ENCODE data around the gene MCEMP1.

MCEMP1 gene

DNA sequence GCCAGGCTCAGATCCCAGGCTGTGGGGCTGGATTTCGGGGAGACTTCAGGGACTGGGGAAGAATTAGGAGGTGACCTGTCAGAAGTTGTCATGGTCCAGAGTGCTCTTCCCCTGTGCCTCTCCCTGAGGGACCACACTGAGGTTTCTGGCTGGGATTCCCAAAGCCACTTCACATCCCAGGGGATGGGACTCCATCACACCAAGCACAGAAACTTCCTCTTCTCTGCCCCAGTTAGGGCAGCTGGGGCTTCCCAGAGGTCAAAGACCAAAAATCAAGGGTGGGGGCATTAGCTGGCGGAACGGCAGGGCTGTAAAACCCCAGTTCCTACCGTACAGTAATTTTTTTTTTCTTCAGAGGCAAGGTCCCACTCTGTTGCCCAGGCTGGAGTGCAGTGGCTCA is 17.6 kb downstream of the MCEMP1 start:
- no peak overlapping the region for H3K4me3 ChIP-seq (ENCODE audit: low read depth in 1 of 2, low read length in 2 of 2)
- no peaks in the 10 kb centered on the region for H3K36me3 ChIP-seq (ENCODE audit: control insufficient read depth in 1 of 2, insufficient read depth in 2 of 2, low read length in 2 of 2)
- no peaks in the 10 kb centered on the region for H3K9me3 ChIP-seq (ENCODE audit: control insufficient read depth in 1 of 2, low read length in 2 of 2)
- no peak overlapping the region for H3K27ac ChIP-seq (ENCODE audit: low read depth, low read length)
- H3K4me1 ChIP-seq (ENCODE audit: control insufficient read depth in 1 of 2, insufficient read depth in 2 of 2, low read length in 2 of 2) = no peaks in the 10 kb centered on the region
- peaks cover 3 to 4% of the 10 kb centered on the region in 2 donors for H3K27me3 ChIP-seq (ENCODE audit: control insufficient read depth in 1 of 2, insufficient read depth in 2 of 2, low read length in 2 of 2)
- no peak overlapping the region for H3K9ac ChIP-seq (ENCODE audit: low read depth in 1 of 2, low read length in 2 of 2)

DNA sequence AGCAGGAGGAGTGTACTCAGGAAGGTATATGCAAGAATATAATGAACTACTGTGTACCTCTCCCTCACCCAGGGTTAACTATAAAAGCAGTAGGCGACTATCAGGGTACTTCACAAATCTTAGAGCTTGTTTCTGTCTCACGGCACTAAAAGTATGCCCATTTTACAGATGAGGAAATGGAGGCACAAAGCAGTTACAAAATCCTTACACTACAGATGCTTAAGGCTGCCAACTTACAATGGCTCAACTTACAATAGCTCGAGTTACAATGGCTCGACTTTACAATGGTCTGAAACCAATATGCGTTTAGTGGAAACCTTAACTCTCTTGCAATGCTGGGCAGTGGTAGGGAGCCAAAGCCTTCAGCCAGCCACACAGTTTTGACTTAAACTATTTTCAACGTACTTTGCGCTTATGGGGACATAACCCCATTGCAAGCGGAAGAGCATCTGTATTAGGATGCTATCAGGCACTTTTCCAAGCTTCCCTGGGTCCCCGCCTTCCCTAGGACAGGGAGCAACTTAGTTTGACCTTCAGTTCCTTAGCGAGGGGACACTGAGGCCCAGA is 20.9 kb downstream of the MCEMP1 start:
- H3K27ac ChIP-seq (ENCODE audit: low read depth, low read length) = no peak overlapping the region
- H3K9me3 ChIP-seq (ENCODE audit: control insufficient read depth in 1 of 2, low read length in 2 of 2) = no peaks in the 10 kb centered on the region
- H3K36me3 ChIP-seq (ENCODE audit: control insufficient read depth in 1 of 2, insufficient read depth in 2 of 2, low read length in 2 of 2) = no peaks in the 10 kb centered on the region
- H3K9ac ChIP-seq (ENCODE audit: low read depth in 1 of 2, low read length in 2 of 2) = no peak overlapping the region
- H3K4me3 ChIP-seq (ENCODE audit: low read depth in 1 of 2, low read length in 2 of 2) = no peak overlapping the region
- H3K27me3 ChIP-seq (ENCODE audit: control insufficient read depth in 1 of 2, insufficient read depth in 2 of 2, low read length in 2 of 2) = peaks cover 4 to 7% of the 10 kb centered on the region in 2 donors
- no peaks in the 10 kb centered on the region for H3K4me1 ChIP-seq (ENCODE audit: control insufficient read depth in 1 of 2, insufficient read depth in 2 of 2, low read length in 2 of 2)

DNA sequence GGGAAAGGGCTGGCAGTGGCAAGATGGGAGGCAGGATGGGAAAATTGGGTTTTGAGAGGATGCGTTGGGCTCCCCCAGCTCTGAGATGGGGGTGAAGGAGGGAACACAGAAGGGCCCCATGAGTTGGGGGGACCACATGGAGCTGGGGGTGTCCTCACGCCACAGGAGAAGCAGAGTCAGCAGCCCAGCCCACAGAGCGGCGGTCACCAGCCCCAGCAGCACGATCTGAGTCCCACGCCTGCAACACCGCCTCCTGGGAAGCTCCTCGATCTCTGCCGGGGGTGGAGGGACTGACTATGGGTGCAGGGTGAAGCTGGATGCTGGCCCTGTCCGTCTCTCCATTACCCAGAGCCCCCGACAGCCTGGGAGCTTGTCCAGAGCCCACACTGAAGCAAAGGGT is 21.7 kb downstream of the MCEMP1 start:
- Histone ChIP-seq H3K27ac (ENCODE audit: low read depth, low read length) (no peak overlapping the region), H3K9ac (ENCODE audit: low read depth in 1 of 2, low read length in 2 of 2) (no peak overlapping the region), H3K4me3 (ENCODE audit: low read depth in 1 of 2, low read length in 2 of 2) (no peak overlapping the region), H3K4me1 (ENCODE audit: control insufficient read depth in 1 of 2, insufficient read depth in 2 of 2, low read length in 2 of 2) (no peaks in the 10 kb centered on the region), H3K9me3 (ENCODE audit: control insufficient read depth in 1 of 2, low read length in 2 of 2) (no peaks in the 10 kb centered on the region), H3K27me3 (ENCODE audit: control insufficient read depth in 1 of 2, insufficient read depth in 2 of 2, low read length in 2 of 2) (peaks cover 4 to 7% of the 10 kb centered on the region in 2 donors), H3K36me3 (ENCODE audit: control insufficient read depth in 1 of 2, insufficient read depth in 2 of 2, low read length in 2 of 2) (no peaks in the 10 kb centered on the region)

DNA sequence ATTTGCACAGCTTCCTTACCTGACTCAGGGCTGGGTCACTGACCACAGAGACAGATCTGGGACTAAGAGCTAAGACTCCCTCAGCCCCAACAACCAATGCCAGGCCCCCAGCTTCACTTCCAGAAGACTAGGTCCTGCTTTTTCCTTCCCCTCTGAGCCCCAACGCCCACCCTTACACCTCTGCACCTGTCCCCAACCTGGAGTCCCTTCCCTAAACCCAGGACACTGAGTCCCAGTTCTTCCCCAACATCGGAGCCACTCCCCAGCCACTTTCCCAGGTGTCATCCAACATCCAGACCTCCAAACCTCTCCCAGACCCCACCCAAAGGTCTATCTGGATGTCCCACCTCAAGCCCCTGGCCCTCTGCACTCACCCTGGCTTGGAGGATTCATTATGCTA is 22.1 kb downstream of the MCEMP1 start:
- Histone ChIP-seq H3K36me3 (ENCODE audit: control insufficient read depth in 1 of 2, insufficient read depth in 2 of 2, low read length in 2 of 2) (no peaks in the 10 kb centered on the region), H3K4me1 (ENCODE audit: control insufficient read depth in 1 of 2, insufficient read depth in 2 of 2, low read length in 2 of 2) (no peaks in the 10 kb centered on the region), H3K4me3 (ENCODE audit: low read depth in 1 of 2, low read length in 2 of 2) (no peak overlapping the region), H3K9ac (ENCODE audit: low read depth in 1 of 2, low read length in 2 of 2) (no peak overlapping the region), H3K27me3 (ENCODE audit: control insufficient read depth in 1 of 2, insufficient read depth in 2 of 2, low read length in 2 of 2) (peaks cover 4 to 7% of the 10 kb centered on the region in 2 donors), H3K27ac (ENCODE audit: low read depth, low read length) (no peak overlapping the region), H3K9me3 (ENCODE audit: control insufficient read depth in 1 of 2, low read length in 2 of 2) (no peaks in the 10 kb centered on the region)

DNA sequence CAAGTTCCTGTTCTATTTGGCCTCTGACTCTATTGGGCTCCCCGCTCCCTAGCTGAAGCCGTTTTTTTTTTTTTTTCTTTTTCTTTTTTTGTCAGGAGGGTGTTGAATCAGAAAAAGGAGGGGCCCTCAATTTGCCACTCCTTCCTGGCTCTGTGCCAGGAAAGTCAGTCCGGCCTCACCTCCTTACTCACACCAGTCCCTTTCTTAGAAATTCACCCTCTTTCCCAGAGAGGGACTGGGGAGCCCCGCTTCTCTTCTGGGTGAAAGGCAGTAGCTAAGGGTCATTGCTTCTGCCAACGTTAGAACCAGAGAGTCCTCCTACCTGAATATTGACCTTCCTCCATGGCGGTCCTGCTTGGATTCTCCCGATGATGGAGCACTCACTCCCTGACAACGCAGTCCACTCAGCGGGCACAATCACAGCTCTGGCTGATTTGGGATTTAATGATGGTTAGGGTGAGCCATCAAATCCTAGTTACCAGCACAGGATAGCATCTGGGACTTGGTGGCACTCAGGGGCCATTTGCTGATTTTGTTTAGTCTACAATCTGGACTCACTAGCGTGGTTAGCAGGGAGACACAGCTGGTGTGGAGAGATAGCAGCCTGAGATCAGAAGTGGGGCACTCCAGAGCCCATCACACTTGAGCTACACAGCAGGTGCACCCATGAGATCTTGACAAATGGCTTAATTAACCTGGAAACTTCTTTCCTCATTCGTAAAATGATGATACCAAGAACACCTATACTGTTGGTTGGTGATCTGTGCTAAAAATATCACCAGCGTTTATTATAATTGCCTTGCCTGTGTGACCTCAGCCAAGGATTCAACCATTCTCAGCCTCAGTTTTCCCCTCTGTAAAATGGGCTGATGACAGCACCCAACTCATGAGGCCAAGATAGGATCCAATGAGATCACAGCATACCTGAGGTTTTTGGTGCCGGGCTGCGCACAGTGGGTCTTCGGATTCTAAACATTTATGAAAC is 22.8 kb downstream of the MCEMP1 start:
- H3K4me3 ChIP-seq (ENCODE audit: low read depth in 1 of 2, low read length in 2 of 2) = no peak overlapping the region
- no peak overlapping the region for H3K9ac ChIP-seq (ENCODE audit: low read depth in 1 of 2, low read length in 2 of 2)
- peaks cover 4 to 7% of the 10 kb centered on the region in 2 donors for H3K27me3 ChIP-seq (ENCODE audit: control insufficient read depth in 1 of 2, insufficient read depth in 2 of 2, low read length in 2 of 2)
- no peaks in the 10 kb centered on the region for H3K9me3 ChIP-seq (ENCODE audit: control insufficient read depth in 1 of 2, low read length in 2 of 2)
- no peak overlapping the region for H3K27ac ChIP-seq (ENCODE audit: low read depth, low read length)
- H3K4me1 ChIP-seq (ENCODE audit: control insufficient read depth in 1 of 2, insufficient read depth in 2 of 2, low read length in 2 of 2) = no peaks in the 10 kb centered on the region
- no peaks in the 10 kb centered on the region for H3K36me3 ChIP-seq (ENCODE audit: control insufficient read depth in 1 of 2, insufficient read depth in 2 of 2, low read length in 2 of 2)

DNA sequence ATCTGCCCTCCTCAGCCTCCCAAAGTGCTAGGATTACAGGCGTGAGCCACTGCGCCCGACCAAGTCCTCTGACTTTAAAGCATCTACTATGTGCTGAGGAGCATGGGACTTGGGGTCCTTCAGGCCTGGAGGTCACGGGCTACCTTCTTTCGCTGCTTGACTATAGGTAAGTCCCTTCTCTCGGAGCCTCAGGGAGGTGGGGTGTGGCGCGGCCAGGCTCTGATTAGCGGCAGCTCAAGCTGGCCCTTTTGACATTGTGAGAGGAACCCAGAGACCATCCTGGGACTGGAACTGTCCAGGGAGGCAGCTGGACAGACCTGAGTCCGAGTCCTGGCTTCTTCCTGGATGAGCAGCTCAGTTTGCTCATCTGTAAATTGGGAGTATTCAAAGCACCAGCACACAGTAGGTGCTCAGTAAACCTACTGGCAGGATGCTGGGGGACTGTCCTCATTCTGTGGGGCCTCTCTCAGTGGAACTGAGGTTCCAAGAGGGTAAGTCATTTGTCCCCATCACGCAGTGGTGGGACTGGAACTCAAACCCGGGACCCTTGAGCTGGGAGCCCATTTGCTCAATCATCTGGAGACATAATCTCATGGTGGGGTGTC is 24.3 kb downstream of the MCEMP1 start:
- no peaks in the 10 kb centered on the region for H3K9me3 ChIP-seq (ENCODE audit: control insufficient read depth in 1 of 2, low read length in 2 of 2)
- peaks cover 0 to 4% of the 10 kb centered on the region in 2 donors for H3K4me1 ChIP-seq (ENCODE audit: control insufficient read depth in 1 of 2, insufficient read depth in 2 of 2, low read length in 2 of 2)
- no peak overlapping the region for H3K9ac ChIP-seq (ENCODE audit: low read depth in 1 of 2, low read length in 2 of 2)
- H3K27me3 ChIP-seq (ENCODE audit: control insufficient read depth in 1 of 2, insufficient read depth in 2 of 2, low read length in 2 of 2) = peaks cover 4 to 7% of the 10 kb centered on the region in 2 donors
- H3K27ac ChIP-seq (ENCODE audit: low read depth, low read length) = no peak overlapping the region
- no peak overlapping the region for H3K4me3 ChIP-seq (ENCODE audit: low read depth in 1 of 2, low read length in 2 of 2)
- no peaks in the 10 kb centered on the region for H3K36me3 ChIP-seq (ENCODE audit: control insufficient read depth in 1 of 2, insufficient read depth in 2 of 2, low read length in 2 of 2)

DNA sequence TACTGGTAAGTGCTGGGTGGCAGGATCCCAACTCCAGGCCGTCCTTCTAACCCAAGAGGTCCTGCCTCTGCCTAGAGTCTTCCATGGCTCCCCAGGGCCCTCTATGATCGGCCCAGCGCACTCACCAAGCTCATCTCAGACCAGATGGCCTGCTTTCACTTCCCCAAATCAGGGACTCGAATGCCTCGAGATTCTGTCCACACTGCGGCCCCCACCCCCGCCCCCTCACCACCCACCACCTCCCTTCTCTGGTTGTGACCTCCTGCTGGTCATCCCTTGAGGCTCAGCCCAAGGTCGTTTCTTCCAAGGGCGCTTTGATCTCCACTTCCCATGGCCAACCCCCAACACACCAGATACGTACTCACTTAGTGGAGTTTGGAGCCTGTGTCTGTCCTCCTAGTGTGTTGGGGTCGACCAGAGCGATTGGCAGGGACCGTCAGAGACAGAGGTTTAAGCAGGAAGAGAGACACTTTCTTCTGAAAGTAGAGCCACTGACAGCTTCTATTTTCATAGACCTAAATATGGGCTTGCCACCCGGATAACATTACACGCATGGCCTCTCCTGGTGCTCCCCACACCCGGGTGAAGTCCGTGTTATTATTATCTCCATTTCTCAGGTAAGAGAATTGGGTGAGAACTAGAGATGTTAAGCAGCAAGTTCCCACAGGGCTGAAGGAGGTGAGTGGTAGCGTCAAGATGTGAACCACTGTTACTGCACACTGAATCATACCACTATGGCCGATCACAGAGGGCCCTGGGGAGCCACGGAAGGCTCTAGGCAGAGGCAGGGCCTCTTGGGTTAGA is 25.0 kb downstream of the MCEMP1 start, which contains the start of gene FCER2:
FCER2 (minus strand) TSS at position 478 of the 804 bp plus-strand sequence. CDS start 2,371 bp downstream, outside the sequence.
- Histone ChIP-seq H3K4me1 (ENCODE audit: control insufficient read depth in 1 of 2, insufficient read depth in 2 of 2, low read length in 2 of 2) (peaks cover 0 to 5% of the 10 kb centered on the region in 2 donors), H3K4me3 (ENCODE audit: low read depth in 1 of 2, low read length in 2 of 2) (no peak within 1 kb of the TSS), H3K27me3 (ENCODE audit: control insufficient read depth in 1 of 2, insufficient read depth in 2 of 2, low read length in 2 of 2) (peaks cover 4 to 7% of the 10 kb centered on the region in 2 donors), H3K9me3 (ENCODE audit: control insufficient read depth in 1 of 2, low read length in 2 of 2) (no peaks in the 10 kb centered on the region), H3K27ac (ENCODE audit: low read depth, low read length) (no peak within 1 kb of the TSS), H3K36me3 (ENCODE audit: control insufficient read depth in 1 of 2, insufficient read depth in 2 of 2, low read length in 2 of 2) (no peaks in the 10 kb centered on the region), H3K9ac (ENCODE audit: low read depth in 1 of 2, low read length in 2 of 2) (no peak within 1 kb of the TSS)

DNA sequence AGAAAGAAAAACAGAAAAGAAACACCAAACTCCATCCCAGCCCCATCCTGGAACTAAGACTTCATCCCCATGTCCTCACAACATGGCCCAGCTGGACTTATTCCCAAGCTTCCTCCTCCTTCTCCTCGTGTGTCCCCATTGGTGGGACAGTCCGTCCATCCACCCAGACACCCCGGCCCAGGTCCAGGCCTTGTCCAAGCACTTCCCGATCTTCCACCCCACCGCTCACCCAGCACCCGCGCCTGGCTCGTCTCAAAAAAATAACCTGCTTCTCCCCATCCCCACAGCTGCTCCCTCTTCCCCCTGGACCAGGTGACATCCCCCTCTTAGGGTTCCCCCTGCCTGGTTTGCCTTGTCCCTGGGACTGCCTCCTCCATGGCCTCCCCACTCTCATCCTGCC is 26.4 kb downstream of the MCEMP1 start:
- Histone ChIP-seq H3K9ac (ENCODE audit: low read depth in 1 of 2, low read length in 2 of 2) (no peak overlapping the region), H3K4me1 (ENCODE audit: control insufficient read depth in 1 of 2, insufficient read depth in 2 of 2, low read length in 2 of 2) (peaks cover 0 to 5% of the 10 kb centered on the region in 2 donors), H3K4me3 (ENCODE audit: low read depth in 1 of 2, low read length in 2 of 2) (no peak overlapping the region), H3K36me3 (ENCODE audit: control insufficient read depth in 1 of 2, insufficient read depth in 2 of 2, low read length in 2 of 2) (no peaks in the 10 kb centered on the region), H3K9me3 (ENCODE audit: control insufficient read depth in 1 of 2, low read length in 2 of 2) (no peaks in the 10 kb centered on the region), H3K27me3 (ENCODE audit: control insufficient read depth in 1 of 2, insufficient read depth in 2 of 2, low read length in 2 of 2) (peaks cover 0 to 4% of the 10 kb centered on the region in 2 donors), H3K27ac (ENCODE audit: low read depth, low read length) (no peak overlapping the region)

DNA sequence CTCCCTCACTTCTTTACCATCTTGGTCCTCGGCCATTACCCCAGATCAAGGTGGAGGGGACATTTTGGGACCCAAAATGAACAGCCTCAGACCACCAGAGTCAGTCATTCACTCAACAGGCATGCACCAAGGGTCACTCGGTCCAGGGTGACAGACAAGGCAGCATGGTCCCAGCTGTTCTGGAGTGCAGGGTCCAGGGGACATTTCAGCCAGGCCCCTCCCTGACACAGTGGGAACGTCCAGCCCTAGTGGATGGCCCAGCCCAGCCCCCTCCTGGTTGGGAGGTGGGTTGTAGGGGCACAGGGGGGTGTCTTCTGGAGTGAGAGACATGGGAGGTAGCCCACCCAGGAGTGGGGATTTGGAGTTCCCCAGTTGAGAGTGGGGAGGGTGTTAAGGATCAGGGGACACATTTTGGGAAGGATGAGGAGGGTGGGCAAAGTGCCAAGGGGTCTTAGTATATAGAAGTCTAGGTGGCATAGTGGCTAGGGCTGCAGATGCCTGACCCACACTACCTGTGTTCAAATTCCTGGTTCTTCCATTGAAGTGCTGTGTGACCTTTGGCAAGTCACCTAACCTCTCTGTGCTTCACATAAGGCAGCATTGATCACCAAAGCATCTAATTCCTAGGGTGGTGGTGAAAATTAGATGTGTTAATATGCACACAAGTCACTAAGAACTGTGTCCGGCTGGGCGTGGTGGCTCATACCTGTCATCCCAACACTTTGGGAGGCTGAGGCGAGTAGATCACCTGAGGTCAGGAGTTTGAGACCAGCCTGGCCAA is 27.6 kb downstream of the MCEMP1 start:
- H3K36me3 ChIP-seq (ENCODE audit: control insufficient read depth in 1 of 2, insufficient read depth in 2 of 2, low read length in 2 of 2) = no peaks in the 10 kb centered on the region
- peaks cover 0 to 4% of the 10 kb centered on the region in 2 donors for H3K27me3 ChIP-seq (ENCODE audit: control insufficient read depth in 1 of 2, insufficient read depth in 2 of 2, low read length in 2 of 2)

More for the DNA sequence above, 27.6 kb downstream of the MCEMP1 start:
- H3K9ac ChIP-seq (ENCODE audit: low read depth in 1 of 2, low read length in 2 of 2) = no peak overlapping the region
- no peaks in the 10 kb centered on the region for H3K9me3 ChIP-seq (ENCODE audit: control insufficient read depth in 1 of 2, low read length in 2 of 2)
- H3K4me3 ChIP-seq (ENCODE audit: low read depth in 1 of 2, low read length in 2 of 2) = no peak overlapping the region
- peaks cover 0 to 5% of the 10 kb centered on the region in 2 donors for H3K4me1 ChIP-seq (ENCODE audit: control insufficient read depth in 1 of 2, insufficient read depth in 2 of 2, low read length in 2 of 2)
- H3K27ac ChIP-seq (ENCODE audit: low read depth, low read length) = no peak overlapping the region
